Uterus (tissue), 4 donors: ENCODE data around the gene PLD5. TPM values are rescaled to one million over a fixed set of nuclear protein-coding genes. Genes with fewer than 3 reads are reported as not detected.

Source experiments
- DNase-seq, 2 donors: peaks; one replicate each; pipeline ENCODE4 v3.0.0-alpha.2; 2019 to 2020
- H3K27ac ChIP-seq, 2 donors: fragments of 200-600 bp; sonication (generic); 1 replicate in 1 of 2; 2 replicates in 1 of 2; pipeline ENCODE4 v1.5.1; 2016 to 2018
- H3K27me3 ChIP-seq, 2 donors: fragments of 200-600 bp; sonication (generic); one replicate each; pipeline ENCODE4 v1.5.1; 2018 to 2019; ENCODE audit warnings: control low read depth in 1 of 2
- H3K36me3 ChIP-seq, 2 donors: fragments of 200-600 bp; sonication (generic); one replicate each; pipeline ENCODE4 v1.5.1; 2019; ENCODE audit warnings: control low read depth in 1 of 2
- H3K4me1 ChIP-seq, 2 donors: fragments of 200-600 bp; sonication (generic); one replicate each; pipeline ENCODE4 v1.5.1; 2018 to 2019; ENCODE audit warnings: control low read depth in 1 of 2
- H3K4me3 ChIP-seq, 2 donors: fragments of 200-600 bp; sonication (generic); 1 replicate in 1 of 2; 2 replicates in 1 of 2; pipeline ENCODE4 v1.5.1; 2018 to 2019; ENCODE audit warnings: mild to moderate bottlenecking in 1 of 2
- H3K9me3 ChIP-seq, 2 donors: fragments of 200-600 bp; sonication (generic); one replicate each; pipeline ENCODE4 v1.5.1; 2019; ENCODE audit warnings: control low read depth in 1 of 2
- POLR2A ChIP-seq, 2 donors: fragments of 450-650 bp; IDR thresholded peaks; one replicate each; pipeline ENCODE4 v1.6.1; 2016; ENCODE audit warnings: antibody characterized with exemption in 2 of 2, mild to moderate bottlenecking in 1 of 2, moderate library complexity in 1 of 2
- intact Hi-C: fragments of 100-400 bp; cut with DNase I; formaldehyde crosslinking; loops from one replicate; pipeline ENCODE4 v1.15.1; 2023; ENCODE audit warnings: low total_unique reads
- total RNA-seq, 4 donors: library from RNA; depleted of rRNA in 3 of 4; stranded (reverse); fragments of >200 nt in 3 of 4; gene quantifications; one replicate each; pipeline versions ENCODE4 v1.1.0 to v1.2.4, GENCODE V29; 2014 to 2023
- TF ChIP-seq, protein P1 (sequence below), 4 experiments: fragments of 200-600 bp in 2 of 4; fragments of 450-650 bp in 2 of 4; sonication (generic) in 2 of 4; IDR thresholded peaks; one replicate each; pipeline ENCODE4 v1.5.1; 2016 to 2019; ENCODE audit warnings: antibody characterized with exemption in 4 of 4, mild to moderate bottlenecking in 2 of 4, moderate library complexity in 1 of 4
- donor health status: DM: yes; HTN: yes; CAD: no.

PLD5 gene
- total RNA-seq, 4 donors from 2014 or later, result 2.4 to 6.1 (median 5.2) TPM

DNA sequence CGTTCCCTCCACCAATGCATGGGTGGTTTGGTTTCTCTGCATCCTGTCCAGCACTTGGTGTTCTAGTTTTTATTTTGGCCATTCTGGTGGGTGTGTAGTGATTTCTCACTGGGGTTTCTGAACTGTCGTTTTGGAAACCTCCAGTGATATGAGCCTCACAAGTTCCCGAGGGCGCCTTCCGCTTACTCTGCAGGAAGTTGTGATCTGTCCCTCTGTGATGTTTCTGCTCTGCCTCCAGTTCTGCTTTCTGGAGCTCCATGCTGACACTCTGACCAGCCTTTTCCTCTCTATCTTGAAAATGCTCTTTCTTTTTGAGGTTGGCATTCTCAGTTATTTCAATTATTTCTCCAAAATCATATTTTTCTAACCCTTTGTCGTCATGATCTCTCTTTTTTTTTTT lies 111.6 kb downstream of the PLD5 start:
- no peak overlapping the region for H3K27ac ChIP-seq
- H3K27me3 ChIP-seq, result no peaks in the 10 kb centered on the region
- no peak overlapping the region for H3K4me3 ChIP-seq
- TF ChIP-seq POLR2A (IDR thresholded peaks at IDR 0.05), result no peak
- TF ChIP-seq, protein P1, sequence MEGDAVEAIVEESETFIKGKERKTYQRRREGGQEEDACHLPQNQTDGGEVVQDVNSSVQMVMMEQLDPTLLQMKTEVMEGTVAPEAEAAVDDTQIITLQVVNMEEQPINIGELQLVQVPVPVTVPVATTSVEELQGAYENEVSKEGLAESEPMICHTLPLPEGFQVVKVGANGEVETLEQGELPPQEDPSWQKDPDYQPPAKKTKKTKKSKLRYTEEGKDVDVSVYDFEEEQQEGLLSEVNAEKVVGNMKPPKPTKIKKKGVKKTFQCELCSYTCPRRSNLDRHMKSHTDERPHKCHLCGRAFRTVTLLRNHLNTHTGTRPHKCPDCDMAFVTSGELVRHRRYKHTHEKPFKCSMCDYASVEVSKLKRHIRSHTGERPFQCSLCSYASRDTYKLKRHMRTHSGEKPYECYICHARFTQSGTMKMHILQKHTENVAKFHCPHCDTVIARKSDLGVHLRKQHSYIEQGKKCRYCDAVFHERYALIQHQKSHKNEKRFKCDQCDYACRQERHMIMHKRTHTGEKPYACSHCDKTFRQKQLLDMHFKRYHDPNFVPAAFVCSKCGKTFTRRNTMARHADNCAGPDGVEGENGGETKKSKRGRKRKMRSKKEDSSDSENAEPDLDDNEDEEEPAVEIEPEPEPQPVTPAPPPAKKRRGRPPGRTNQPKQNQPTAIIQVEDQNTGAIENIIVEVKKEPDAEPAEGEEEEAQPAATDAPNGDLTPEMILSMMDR (IDR thresholded peaks at IDR 0.05), result no peak
- H3K4me1 ChIP-seq, result no peaks in the 10 kb centered on the region
- DNase-seq, result no peak
- intact Hi-C loops, result no loop called here
- H3K36me3 ChIP-seq, result no peaks in the 10 kb centered on the region
- H3K9me3 ChIP-seq, result no peaks in the 10 kb centered on the region

DNA sequence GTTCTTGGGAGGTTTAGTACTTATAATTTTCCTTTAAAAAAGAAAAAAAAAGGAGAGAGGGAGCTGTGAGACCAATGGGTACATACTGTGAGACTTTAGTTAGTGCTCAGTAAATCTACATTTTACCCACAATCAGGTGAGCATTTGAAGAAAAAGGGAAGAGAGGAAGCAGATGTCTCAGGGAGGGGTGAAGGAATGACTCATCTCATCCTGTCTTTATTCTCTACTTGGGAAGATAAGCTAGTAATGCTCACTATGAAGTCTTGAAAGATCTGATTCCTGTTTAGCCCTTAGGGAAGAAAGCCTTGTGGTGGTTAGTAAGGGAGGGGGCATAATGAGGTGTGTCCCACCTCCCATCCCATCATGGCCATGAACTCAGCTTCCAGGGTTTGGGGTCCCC lies 112.6 kb downstream of the PLD5 start:
- intact Hi-C loops, result no loop called here
- DNase-seq, result no peak
- Histone ChIP-seq H3K4me1 (no peaks in the 10 kb centered on the region), H3K27ac (no peak overlapping the region), H3K27me3 (no peaks in the 10 kb centered on the region), H3K36me3 (no peaks in the 10 kb centered on the region), H3K4me3 (no peak overlapping the region), H3K9me3 (no peaks in the 10 kb centered on the region)
- TF ChIP-seq, protein P1 (IDR thresholded peaks at IDR 0.05), result no peak
- no peak for TF ChIP-seq POLR2A (IDR thresholded peaks at IDR 0.05)

DNA sequence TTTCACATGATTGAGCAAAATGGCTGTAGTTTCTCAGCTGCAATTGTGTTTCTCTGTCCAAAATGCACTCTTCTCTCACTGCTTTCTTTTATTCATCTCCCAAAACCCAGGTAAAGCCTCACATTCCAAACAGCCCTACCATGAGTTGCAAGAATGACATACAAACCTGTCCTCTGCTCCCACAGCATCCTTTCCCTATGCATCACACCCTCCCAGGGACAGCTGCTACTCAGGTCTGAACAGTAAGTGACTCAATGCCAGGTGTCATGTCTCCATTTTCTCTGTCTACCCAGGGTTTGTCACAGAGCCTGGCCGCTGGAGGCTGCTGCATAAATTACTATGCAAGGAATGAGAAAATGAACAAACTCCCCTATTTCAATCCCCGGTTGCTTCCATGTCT lies 118.5 kb downstream of the PLD5 start:
- Histone ChIP-seq H3K27me3 (no peaks in the 10 kb centered on the region), H3K36me3 (no peaks in the 10 kb centered on the region), H3K9me3 (no peaks in the 10 kb centered on the region), H3K27ac (no peak overlapping the region), H3K4me3 (no peak overlapping the region), H3K4me1 (no peaks in the 10 kb centered on the region)
- no peak for DNase-seq
- intact Hi-C loops, result no loop called here
- no peak for TF ChIP-seq POLR2A (IDR thresholded peaks at IDR 0.05)
- TF ChIP-seq, protein P1 (IDR thresholded peaks at IDR 0.05), result no peak

DNA sequence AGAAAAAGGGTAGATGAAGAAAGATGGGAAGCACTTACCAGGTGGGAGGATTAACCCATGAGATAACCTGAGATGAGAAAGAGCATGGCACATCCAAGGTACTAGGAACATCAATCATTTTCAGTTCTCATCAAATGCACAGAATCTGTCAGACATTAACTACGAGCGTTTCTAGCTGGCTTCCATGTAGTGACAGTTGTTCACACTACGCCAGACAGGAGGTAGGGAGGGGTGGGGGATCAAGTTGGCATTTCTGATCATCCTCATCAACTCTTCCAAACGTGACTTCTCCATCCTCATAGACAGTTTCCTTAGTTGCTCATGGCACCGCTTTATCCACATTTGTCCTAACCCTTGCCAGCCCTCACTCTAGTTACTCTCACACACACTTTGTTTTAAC lies 120.2 kb downstream of the PLD5 start:
- no peaks in the 10 kb centered on the region for H3K36me3 ChIP-seq
- no peaks in the 10 kb centered on the region for H3K27me3 ChIP-seq
- no peaks in the 10 kb centered on the region for H3K4me1 ChIP-seq
- DNase-seq, result no peak
- no peak overlapping the region for H3K27ac ChIP-seq
- H3K4me3 ChIP-seq, result no peak overlapping the region
- no peaks in the 10 kb centered on the region for H3K9me3 ChIP-seq
- intact Hi-C loops, result no loop called here
- TF ChIP-seq, protein P1 (IDR thresholded peaks at IDR 0.05), result no peak
- no peak for TF ChIP-seq POLR2A (IDR thresholded peaks at IDR 0.05)

DNA sequence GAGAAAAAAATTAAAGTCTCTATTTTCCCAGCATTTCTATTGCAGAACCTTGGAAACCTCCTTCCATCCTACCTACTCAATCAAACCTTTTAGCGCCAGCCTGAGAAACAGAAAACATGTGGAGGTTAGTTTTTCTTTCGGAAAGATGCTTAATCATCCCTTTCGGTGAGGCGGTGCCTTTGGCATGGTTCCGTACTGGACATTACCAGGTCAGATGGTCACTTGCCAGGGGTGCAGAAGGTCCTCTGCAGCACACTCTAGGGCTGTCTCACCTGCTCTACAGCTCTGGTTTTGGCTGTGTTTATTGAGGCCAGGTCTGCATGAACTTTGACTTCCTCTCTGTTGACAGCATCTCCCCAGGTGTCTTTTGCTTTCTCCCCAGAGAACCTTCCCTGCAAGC lies 121.5 kb downstream of the PLD5 start:
- Histone ChIP-seq H3K27ac (no peak overlapping the region), H3K4me3 (no peak overlapping the region), H3K4me1 (no peaks in the 10 kb centered on the region), H3K27me3 (no peaks in the 10 kb centered on the region), H3K9me3 (no peaks in the 10 kb centered on the region), H3K36me3 (no peaks in the 10 kb centered on the region)
- DNase-seq, result no peak
- no peak for TF ChIP-seq POLR2A (IDR thresholded peaks at IDR 0.05)
- TF ChIP-seq, protein P1 (IDR thresholded peaks at IDR 0.05), result no peak
- intact Hi-C loops, result no loop called here
